HG03571 (cell line): ENCODE data around the gene DTNA.
"Not testable (repeated sequence)": the region's sequence is repeated elsewhere in the genome, so short reads cannot be mapped to it uniquely, and the experiment has no call there.

Source experiments
- ATAC-seq: cut with Tn5 transposase; IDR thresholded peaks from one replicate; pipeline ENCODE4 v1.9.1; 2021; ENCODE audit not compliant: unreplicated experiment

Gene DTNA

DNA sequence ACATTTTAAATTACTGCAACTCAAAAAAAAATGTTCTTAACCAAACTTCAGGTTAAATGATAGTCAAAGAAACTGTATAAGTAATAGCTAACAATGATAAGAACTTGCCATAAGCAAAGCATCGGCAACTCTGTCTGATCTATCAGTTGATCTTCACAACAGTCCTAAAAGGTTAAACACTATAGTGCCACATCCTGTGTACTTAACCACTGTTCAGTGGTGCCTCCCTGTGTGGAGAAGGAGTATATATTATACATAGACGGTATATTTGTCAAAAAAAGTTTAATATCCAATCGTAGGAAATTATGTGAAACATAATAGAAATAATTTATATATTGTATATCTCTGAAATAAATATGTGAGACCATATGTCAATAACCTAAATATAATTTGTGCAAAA lies 13.0 kb downstream of the DTNA start:
- ATAC-seq, result no peak

DNA sequence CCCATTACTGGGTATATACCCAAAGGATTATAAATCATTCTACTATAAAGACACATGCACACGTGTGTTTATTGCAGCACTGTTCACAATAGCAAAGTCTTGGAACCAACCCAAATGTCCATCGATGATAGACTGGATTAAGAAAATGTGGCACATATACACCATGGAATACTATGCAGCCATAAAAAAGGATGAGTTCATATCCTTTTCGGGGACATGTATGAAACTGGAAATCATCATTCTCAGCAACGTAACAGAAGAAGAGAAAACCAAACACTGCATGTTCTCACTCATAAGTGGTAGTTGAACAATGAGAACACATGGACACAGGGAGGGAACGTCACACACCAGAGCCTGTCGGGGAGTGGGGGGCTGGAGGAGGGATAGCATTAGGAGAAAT lies 15.6 kb downstream of the DTNA start:
- ATAC-seq, result not testable (repeated sequence)

DNA sequence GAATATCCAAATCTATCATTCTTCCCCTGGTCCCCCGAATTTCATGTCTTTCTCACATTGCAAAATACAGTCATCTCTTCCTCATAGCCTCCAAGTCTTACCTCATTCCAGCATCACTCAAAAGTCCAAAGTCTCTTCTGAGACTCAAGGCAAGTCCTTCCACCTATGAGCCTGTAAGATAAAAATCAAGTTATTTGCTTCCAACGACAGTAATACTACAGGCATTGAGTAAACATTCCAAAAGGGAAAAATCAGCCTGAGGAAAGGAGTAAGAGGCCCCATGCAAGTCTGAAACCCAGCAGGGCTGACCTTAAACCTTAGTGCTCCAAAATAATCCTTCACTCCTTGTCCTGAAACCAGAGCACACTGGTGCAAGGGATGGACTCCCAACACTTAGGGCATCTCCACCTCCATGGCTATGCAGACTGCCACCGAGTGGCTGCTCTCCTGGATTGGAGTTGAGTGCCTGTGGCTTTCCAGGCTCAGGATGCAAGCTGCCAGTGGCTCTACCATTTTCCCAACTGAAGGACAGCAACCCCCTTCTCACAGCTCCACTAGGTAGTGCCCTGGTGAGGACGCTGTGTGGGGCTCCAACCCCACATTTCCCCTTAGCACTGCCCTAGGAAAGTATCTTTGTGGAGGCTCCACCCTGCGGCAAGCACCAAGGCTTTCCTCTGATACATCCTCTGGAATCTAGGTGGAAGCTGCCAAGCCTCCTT lies 16.3 kb downstream of the DTNA start:
- no peak for ATAC-seq

DNA sequence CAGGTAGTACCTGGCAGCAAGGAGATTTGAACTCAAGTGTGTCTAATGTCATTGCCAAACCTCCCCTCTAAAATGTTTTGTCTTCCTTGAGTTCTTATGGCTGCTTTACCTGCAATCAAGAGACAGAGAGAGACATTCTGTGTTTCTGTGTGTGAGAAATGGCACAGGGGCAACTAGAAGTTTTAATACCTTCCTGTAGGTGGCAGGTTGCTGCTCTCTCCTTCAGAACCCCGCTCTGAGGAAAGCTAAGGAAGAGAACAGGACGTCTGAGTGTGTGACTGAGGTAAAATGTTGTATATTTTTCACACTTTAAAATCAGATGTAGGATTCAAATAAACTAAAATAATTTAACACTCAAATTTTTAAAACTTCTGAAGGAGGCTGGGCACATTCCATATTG lies 19.2 kb downstream of the DTNA start:
- ATAC-seq, result no peak

DNA sequence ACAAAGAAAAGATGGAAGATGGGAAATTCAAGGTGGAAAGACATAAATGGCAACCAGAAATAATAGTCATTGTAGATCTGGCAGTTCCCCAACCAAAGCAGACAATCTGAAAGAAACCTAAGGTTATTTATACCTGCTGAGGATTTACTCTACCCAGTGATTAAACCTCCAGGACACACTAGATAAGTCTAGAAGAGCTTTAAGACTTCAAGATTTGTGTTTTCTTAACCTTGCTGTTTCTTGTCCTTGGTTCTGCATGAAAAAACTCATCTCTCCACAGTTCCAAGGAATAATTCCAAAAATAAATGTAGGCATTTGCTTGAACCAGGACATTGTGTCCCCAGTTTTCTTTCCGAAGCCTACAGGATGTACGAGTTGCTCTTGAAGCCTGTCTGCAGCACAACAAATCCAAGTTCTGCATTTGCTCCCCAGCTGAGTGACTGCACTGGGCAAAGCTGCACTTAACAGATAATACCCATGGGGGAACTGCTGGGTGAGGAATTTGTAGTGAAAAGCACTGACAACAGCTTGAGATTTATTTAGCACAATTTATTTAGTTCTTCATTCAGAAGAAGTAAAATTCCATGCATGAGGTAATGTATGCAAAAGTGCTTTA lies 19.8 kb downstream of the DTNA start:
- ATAC-seq, result no peak

DNA sequence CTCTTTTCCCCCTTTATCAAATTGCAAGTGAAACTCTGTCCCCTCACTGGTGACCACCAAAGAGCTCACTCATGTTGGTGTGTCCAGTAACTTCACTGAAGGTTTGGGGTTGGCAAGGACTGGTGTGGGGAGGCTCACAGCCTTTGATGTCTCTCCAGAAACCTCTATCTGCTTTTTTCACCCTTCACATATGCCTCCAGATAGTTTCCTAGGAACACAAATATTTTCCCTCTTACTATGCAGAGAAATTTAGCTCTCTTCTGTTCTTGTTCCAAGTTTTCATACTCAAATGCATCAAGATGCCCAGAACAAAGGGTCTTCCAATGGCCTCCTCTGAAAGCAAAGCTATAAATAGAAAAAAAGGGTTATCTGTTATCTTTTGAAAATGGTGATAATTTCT lies 20.7 kb downstream of the DTNA start:
- no peak for ATAC-seq

DNA sequence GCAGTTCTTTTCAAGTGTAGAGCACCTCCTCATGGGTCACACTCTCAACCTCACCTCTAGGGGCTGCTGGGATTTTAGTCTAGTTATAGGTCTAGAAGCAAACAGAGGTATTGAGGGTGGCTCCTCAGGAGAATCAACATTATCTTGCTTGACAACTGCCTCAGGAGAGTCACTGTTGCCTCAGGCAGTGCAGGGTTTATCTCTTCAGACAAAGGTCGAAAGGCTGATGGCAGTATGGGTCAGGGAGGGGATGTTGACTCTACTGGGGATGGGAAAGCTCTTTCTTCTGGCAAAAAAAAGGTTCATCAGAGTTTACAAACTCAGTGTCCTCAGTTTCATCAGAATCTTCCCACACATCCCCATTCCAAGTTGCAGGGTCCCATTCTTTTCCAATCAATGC lies 24.0 kb downstream of the DTNA start:
- ATAC-seq, result no peak

DNA sequence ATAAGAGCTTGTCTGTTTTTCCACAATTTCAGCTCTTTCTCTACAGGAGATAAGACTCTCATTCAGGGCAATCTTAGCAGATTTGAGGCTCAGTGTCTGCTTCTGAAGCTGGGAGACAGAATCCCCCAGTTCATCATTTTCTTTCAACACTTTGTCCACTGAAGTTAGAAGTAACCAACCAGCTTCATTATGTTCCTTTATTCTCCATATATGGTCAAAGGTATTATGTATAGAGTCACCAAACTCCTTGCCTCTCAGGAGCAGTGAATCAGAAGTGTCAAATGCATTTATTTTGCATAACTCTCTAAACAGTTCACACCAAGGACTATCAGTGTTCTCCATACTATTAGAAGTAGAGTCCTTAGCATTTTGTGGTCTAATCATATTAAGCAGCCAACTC lies 24.4 kb downstream of the DTNA start:
- ATAC-seq, result not testable (repeated sequence)

DNA sequence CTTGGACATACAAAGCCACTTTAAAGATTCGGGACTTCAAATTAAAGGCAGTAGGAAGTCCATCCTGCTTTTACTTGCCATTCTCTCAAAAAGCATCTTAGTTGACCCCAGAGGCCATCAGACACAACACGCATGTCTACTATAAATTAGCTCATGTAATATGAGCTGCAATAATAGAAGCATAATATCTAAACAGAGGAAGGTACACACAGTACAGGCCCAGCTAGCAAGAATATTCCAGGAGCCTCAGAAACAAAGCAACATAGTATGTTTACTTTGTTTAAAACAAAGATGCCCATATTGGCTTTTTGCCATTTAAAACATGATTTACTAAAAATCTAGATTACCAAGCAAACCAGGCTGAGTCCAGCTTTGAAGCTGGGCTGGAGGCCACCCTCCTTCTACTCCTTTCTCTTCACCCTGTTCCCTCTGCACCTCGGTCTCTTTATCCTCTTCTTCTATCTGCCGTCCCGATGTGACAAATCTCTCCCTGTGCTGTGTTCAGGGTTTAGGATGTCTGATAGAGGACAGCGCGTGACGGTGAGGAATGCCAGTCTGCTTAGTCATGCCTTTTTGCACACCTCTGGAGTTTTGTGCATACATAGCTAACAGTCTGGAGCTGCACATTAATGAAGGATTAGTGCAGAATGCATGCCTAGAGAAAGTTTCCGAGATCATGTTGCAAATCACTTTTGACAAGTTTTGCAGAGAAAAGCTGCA lies 28.2 kb downstream of the DTNA start:
- ATAC-seq, result no peak

DNA sequence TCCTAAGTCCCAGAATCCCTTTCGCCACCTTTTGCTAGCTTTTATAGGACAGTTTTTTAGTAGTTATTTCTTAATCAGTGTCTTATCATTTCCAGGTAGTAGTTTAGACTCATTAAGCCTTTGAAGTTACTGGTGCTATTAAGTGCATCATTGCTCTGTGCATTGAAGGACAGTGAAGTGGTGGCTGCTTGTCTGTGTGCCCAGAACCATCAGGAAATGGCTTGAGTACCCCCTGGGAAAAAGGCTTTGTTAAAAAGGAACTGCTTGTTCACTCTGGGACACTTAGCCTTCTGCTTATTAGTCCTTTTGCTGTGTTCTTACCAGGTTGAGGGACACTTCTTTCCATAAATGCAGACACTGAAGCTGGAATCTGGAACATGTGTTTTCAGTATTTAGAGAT lies 30.0 kb downstream of the DTNA start:
- no peak for ATAC-seq

DNA sequence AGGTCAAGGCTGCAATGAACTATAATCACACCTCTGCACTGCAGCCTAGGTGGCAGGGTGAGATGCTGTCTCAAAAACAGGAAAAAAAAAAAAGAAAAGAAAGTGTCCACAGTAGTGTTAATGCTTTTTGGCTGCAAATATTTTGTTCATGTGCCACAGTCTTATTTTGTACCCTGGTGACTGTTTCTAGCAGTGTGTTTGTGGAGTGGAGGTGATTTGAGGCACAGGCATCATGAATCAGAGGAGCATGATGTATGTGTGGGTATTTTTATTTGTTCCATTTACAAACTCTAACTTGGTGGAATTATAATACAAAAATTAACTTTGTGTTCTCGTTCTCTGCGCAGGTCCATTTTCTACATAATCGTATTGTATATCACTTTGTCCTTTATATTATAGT lies 30.6 kb downstream of the DTNA start:
- ATAC-seq, result no peak

DNA sequence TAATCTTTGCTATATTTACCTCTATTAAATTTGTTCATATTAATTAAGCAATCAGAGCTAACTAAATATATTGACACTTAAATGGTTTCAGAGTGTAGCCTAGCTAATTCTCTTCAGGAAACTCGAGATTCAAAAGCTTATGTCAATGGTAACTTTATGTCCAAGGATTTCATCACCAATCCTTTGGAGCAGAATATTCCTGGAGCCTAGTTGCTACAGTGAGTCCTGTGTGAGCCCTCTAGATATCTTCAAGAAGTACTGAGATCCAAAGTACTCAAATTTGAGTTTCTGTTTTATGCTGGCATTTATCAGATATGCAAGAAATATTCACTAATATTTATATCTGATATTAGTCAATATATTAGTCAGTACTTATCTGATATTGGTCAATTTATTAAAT lies 31.3 kb downstream of the DTNA start:
- no peak for ATAC-seq

DNA sequence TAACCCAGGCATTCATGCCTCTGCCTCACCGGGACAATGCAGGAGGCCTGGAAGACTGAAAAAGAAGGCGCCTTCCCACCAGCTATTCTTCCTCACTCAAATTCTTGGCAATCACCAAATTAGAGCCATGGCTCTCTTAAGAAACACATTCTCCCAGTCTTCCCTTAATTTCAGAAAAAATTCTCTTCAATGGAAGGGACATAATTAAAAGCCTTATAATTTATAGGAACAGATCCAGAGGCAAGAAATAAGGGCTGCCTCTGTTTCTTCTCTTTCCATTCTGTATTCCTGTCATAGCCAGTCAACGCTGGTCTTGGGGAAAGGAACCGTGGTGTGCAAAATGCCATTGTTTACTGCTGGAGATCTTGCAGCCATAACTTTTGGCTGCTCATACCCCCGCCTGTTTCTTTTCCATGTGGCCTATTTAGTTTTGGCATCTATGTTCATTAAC lies 32.8 kb downstream of the DTNA start:
- ATAC-seq, result no peak

DNA sequence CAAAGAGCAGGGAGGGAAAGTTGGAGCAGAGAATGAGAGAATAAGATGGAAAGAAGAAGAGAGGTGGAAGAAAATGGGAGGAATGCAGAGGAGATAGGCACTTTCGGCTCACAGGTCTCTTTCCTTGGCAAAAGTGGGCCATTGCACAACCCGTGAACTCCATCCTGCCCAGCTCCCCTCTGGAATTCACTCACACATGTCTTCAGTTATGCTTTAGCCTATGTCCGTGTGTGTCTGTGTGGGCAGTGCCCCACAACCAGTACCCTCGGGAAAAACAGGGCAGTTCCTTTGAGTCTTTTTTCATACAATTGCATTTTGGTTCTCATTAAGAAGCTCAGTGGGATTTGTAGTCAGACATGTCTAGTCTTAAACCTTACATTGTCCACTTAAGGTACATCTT lies 34.5 kb downstream of the DTNA start:
- ATAC-seq, result no peak

DNA sequence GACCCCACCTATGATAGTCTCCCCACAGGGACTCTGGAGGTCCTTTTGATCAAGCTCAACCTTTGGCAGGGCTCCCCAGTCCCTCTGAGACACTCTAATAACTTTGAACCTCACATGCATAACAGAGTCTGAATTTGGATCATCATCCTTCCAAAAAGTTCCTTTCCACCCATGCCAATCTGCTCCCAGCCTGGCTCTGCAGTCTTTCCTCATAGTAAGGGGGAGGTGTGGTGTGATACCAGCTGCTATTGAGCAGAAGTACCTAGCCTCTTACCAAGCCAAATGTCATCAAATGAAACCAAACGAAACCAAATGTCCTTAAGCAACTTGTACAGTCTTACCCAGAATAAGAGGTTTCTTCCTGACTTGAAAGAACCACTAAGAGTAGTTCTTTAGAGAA lies 36.5 kb downstream of the DTNA start:
- no peak for ATAC-seq

DNA sequence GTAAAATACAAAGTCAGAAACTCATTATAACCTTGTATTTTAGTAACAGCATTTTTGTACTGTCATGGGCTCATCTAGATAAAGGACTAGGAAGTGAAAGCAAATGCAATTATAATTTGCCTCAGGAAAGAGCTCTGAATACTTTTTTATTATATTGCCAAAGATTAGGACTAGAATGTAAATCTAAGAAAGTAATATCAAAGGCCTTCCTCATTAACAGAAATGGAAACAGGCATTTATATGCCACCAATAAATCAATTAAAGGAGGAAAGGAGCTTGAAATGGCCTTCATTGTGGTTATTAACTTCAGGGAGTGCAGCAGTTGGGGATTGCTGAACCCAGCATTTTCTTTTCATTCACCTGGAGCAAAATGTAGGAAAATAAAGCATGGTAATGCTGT lies 39.6 kb downstream of the DTNA start:
- no peak for ATAC-seq

DNA sequence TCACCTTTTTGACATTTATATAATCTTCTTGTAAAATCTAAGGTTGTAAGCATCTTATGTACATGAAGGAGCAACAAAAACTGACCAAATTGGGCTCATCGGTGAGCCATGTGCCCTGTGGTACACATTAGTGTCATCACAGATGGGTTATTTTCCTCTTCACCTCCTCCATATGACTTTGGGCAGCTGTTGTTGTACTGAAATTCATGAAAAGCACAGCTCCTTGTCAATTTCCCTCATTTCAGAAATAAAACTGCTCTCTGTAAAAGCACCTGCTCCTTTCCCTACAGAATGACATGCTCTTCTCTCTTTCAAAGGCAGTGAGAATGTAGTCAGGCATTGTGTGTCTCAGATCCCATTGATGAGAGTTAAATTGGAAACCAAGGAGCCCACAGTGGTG lies 42.0 kb downstream of the DTNA start:
- no peak for ATAC-seq

DNA sequence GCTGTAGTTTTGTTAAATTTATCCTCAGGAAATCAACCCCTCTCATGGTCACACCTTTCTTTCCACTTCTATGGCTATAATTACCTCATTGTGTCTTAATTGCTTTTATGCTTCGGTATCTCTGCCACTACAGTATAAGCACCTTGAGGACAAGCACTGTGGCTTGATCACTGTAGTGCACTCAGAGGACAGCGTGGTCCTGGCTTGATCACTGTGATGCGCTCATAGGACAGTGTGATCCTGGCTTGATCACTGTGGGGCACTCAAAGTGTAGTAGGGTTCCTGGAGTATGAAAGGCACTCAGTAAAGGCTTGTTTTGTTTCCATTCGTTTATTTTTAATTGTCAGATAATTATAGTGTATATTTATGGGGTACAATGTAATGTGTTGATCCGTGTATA lies 44.2 kb downstream of the DTNA start:
- no peak for ATAC-seq

DNA sequence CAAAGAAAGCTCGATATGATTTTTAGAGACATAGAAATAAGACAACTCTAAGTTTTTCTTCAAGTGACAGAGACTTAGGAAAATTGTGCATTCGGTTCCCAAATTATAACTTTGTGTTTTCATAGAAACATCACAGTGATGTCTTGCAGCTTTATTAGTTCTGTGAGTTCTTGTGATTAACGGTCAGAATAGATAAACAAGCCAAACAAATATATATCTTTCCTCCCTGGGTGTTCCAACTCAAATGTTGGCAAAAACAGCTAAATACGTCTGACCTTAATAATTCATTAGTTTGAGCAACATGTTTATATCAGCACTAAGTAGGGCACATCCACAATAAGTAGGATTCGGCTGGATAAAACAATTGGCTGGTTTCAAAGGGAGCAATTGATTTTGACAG lies 47.6 kb downstream of the DTNA start:
- no peak for ATAC-seq

DNA sequence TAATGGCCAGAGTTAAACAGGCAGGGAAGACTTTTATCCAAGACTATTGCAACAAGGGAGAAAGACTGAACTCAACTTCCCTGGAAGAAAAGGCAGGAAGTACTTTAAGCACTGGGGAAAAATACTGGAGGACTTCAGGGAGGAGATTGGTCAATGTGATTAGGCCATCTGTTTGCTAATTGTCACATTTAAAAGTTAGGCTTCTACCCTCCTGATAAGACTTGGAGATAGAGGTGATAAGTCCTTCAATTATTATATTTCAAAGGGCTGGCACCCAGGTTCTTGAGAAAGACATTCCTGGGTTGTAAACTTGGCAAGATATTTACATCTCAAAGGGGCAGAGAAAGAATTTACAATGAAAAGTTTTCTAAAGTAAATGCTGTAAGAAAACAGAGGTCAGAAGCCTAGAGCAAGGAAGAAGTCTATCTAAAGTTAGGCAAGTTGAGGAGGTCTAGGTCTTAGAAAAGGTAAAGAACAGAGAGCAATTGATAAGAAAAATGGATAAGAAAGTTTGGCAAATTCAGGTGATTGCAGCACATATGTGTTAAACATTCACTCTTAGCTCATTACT lies 48.4 kb downstream of the DTNA start:
- no peak for ATAC-seq

DNA sequence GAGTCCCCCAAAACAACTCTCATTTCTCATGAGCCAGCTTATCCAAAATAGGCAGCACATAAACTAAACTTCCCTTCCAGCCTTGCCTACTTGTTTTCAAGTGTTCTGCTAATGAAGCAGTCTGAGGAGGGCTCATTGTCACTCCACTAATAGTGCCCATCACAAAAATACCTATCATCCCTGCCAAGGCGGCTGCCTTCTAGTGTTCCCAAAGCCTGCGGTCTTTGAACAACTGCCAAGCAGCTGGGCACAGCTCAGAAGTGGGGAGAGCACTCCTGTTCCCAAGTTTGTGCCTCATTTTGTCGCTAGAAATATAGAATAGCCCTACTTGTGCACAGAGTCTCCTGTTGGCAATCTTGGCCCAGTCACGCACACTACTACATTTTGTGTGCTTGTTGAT lies 50.3 kb downstream of the DTNA start:
- ATAC-seq, result no peak

DNA sequence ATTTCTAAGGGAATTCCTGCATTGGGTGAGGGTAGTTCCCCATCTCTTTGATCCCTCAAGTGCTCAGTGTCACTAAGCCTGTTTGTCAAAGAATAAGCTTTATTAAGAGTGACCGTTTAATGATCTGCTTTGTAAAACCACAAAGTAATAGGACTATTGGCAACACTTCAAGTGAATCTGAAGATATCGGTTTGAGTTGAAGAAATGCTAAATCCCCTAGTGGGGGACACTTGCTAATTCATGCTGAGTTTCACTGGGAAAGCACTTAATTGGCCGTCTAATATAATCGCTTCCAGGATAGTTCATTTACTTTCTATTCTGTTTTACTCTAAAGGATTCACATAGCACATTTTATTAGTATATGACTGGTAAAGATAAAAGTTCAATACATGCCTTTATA lies 54.4 kb downstream of the DTNA start:
- ATAC-seq, result no peak
